ENCODE results near the gene MRPL34. TPM values are rescaled to one million over a fixed set of nuclear protein-coding genes. Genes with fewer than 3 reads are reported as not detected.
A peak's percentile ranks its signal among the peaks of the same experiment; 100 is the strongest.

MRPL34 gene
- total and polyA plus RNA-seq, 2 experiments from 2014 or later, result 23.0 to 78.8 TPM

DNA sequence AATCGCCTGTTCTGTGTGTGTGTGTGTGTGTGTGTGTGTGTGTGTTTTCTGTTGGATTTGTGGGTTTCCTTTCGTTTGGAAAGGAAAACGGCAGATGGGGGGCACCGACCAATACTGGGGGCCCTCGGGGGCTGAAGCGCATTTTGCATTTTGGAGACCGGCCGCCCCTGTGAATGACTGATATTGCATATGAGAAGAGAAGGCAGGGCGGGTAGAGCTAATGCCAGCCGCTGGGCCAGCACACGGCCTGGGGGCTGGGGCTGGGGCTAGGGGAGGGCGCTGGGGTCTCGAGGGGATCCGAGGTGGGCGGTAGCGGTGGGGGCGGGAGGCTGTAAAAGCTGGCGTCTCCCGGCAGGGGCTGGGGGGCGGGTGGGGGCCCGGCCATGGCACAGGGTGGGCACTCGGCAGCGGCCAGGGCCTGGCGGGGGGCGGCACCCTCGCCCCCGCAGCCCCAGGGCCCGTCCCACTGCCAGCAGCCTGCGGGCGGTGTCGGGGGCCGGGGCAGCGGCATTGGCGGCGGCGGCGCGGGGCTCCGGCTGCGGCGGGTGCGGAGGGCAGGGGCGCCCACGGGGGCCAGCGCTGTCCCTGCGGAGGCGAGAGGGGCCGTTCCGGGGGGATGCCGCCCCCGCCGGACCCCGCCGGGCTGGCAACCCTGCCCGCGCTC, 17.8 kb downstream of the MRPL34 start:
- Histone ChIP-seq H3F3A (ENCODE audit: insufficient read depth) (0 out of 2 replicates have a peak, but pooled peaks cover 12% of the 10 kb centered on the region), H3K4me1 (ENCODE audit: insufficient read depth) (no peaks in the 10 kb centered on the region), H2AFZ (no peak overlapping the region), H3K9ac (no peak overlapping the region), H3K4me2 (ENCODE audit: unreplicated experiment) (peak overlapping the region; percentile 0), H3K36me3 (ENCODE audit: low read depth) (no peaks in the 10 kb centered on the region), H3K4me3 (no peak overlapping the region), H3K27ac (no peak overlapping the region), H3K27me3 (replicated peaks; ENCODE audit: insufficient read depth) (no peaks in the 10 kb centered on the region), H3K9me2 (ENCODE audit: insufficient read depth) (no peaks in the 10 kb centered on the region), H4K20me1 (ENCODE audit: insufficient read depth) (no peaks in the 10 kb centered on the region), H3K79me2 (ENCODE audit: insufficient read depth) (no peaks in the 10 kb centered on the region), H3K9me3 (ENCODE audit: low read depth) (no peaks in the 10 kb centered on the region)
- 64 to 78% methylated on average over 10 to 56 of the region's 56 CpGs for WGBS, 2 experiments (ENCODE audit: low coverage in 1 of 2, low lambda C conversion rate in 2 of 2, missing lambda C conversion rate in 2 of 2)
- in situ Hi-C loops (cut with MboI), result no loop called here
- DNase-seq, result no peak
- TF ChIP-seq EZH2phosphoT487 (IDR thresholded peaks at IDR 0.05; ENCODE audit: insufficient read depth, low read depth) (no peak), EZH2 (IDR thresholded peaks at IDR 0.05; ENCODE audit: insufficient read depth, poor library complexity, severe bottlenecking) (no peak)

DNA sequence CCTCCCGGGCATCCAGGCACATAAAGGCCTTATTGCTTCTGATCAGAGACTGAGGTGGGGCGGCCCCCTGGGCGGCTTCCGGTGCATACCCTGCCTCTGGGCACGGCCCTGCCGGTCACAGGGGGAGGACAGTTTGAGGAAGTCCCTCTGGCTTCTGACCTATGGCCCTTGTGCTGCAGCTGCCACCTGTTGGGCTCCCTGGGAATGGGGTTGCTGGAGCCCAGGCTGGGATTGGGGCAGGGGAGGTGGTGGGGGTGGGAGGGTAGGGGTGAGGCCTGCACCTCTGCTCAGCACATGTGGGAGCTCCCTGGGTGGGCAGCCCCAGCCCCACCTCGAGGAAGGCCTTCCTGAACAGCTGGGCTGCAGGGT, 18.3 kb downstream of the MRPL34 start:
- H3K36me3 ChIP-seq (ENCODE audit: low read depth), result no peaks in the 10 kb centered on the region
- no peaks in the 10 kb centered on the region for H3K4me1 ChIP-seq (ENCODE audit: insufficient read depth)
- H3K79me2 ChIP-seq (ENCODE audit: insufficient read depth), result no peaks in the 10 kb centered on the region
- TF ChIP-seq EZH2phosphoT487 (IDR thresholded peaks at IDR 0.05; ENCODE audit: insufficient read depth, low read depth), result no peak
- no peak for TF ChIP-seq EZH2 (IDR thresholded peaks at IDR 0.05; ENCODE audit: insufficient read depth, poor library complexity, severe bottlenecking)
- no peaks in the 10 kb centered on the region for H3K9me2 ChIP-seq (ENCODE audit: insufficient read depth)
- H3K27ac ChIP-seq, result no peak overlapping the region
- DNase-seq, result no peak
- no peaks in the 10 kb centered on the region for H4K20me1 ChIP-seq (ENCODE audit: insufficient read depth)
- no peak overlapping the region for H3K9ac ChIP-seq
- H3K9me3 ChIP-seq (ENCODE audit: low read depth), result no peaks in the 10 kb centered on the region
- WGBS, 2 experiments (ENCODE audit: low coverage in 1 of 2, low lambda C conversion rate in 2 of 2, missing lambda C conversion rate in 2 of 2), result 27 to 63% methylated on average over 6 to 7 of the region's 7 CpGs
- H3K4me3 ChIP-seq, result no peak overlapping the region
- H3K27me3 ChIP-seq (replicated peaks; ENCODE audit: insufficient read depth), result no peaks in the 10 kb centered on the region
- H3K4me2 ChIP-seq (ENCODE audit: unreplicated experiment), result no peak overlapping the region
- H3F3A ChIP-seq (ENCODE audit: insufficient read depth), result 0 out of 2 replicates have a peak, but pooled peaks cover 12% of the 10 kb centered on the region
- H2AFZ ChIP-seq, result no peak overlapping the region
- in situ Hi-C loops (cut with MboI), result no loop called here

DNA sequence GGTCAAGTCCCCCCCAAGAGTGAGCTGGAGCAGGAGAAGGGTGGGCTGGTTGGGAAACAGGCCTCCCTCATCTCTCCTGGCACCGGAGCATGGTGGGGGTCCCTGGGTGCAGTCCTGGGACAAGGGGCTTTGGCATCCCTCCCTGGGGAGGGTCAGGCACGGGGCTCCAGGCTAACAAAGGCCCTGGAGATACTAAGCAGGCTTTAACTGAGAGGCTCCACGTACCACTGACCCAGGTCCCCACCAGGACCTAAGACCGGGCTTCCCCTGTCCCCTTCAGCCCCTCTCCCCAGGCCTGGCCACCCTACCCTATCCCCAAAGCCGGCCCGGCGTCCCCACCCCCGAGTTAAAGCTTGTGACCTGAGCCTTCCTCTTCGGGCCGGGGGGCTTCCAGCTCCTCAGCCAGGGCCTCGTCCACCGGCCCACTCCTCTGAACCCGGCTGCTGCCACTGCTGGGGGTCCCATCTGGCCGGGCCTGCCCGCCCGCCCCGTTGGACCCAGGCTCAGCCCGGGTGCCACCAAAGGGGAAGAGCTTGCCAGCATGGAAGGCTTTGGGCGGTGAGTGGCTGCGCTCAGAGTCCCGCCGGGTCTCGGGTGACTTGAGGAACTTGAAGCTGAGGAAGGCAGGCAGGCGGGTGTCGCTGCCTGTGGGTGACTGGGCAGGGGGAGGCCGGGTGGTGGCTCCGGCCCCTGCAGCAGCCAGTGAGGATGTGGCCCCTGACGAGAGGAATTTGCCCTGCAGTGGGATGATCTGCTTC, 18.9 kb downstream of the MRPL34 start:
- no peak for DNase-seq
- H3K9me2 ChIP-seq (ENCODE audit: insufficient read depth), result no peaks in the 10 kb centered on the region
- no peak overlapping the region for H2AFZ ChIP-seq
- no peaks in the 10 kb centered on the region for H4K20me1 ChIP-seq (ENCODE audit: insufficient read depth)
- in situ Hi-C loops (cut with MboI), result no loop called here
- H3K4me3 ChIP-seq, result no peak overlapping the region
- no peak overlapping the region for H3K9ac ChIP-seq
- no peak overlapping the region for H3K4me2 ChIP-seq (ENCODE audit: unreplicated experiment)
- H3K4me1 ChIP-seq (ENCODE audit: insufficient read depth), result no peaks in the 10 kb centered on the region
- no peaks in the 10 kb centered on the region for H3K79me2 ChIP-seq (ENCODE audit: insufficient read depth)
- TF ChIP-seq EZH2 (IDR thresholded peaks at IDR 0.05; ENCODE audit: insufficient read depth, poor library complexity, severe bottlenecking) (no peak), EZH2phosphoT487 (IDR thresholded peaks at IDR 0.05; ENCODE audit: insufficient read depth, low read depth) (no peak)
- no peaks in the 10 kb centered on the region for H3K36me3 ChIP-seq (ENCODE audit: low read depth)
- no peaks in the 10 kb centered on the region for H3K9me3 ChIP-seq (ENCODE audit: low read depth)
- 0 out of 2 replicates have a peak, but pooled peaks cover 12% of the 10 kb centered on the region for H3F3A ChIP-seq (ENCODE audit: insufficient read depth)
- H3K27me3 ChIP-seq (replicated peaks; ENCODE audit: insufficient read depth), result no peaks in the 10 kb centered on the region
- H3K27ac ChIP-seq, result no peak overlapping the region
- WGBS, 2 experiments (ENCODE audit: low coverage in 1 of 2, low lambda C conversion rate in 2 of 2, missing lambda C conversion rate in 2 of 2), result 85 to 88% methylated on average over 15 to 28 of the region's 28 CpGs

GRCh38 chr19:17325133-17325532, 19.5 kb downstream of the MRPL34 start:
- Histone ChIP-seq H3K36me3 (ENCODE audit: low read depth) (no peaks in the 10 kb centered on the region), H3K27ac (no peak overlapping the region)

More at GRCh38 chr19:17325133-17325532, 19.5 kb downstream of the MRPL34 start:
- Histone ChIP-seq H3K4me1 (ENCODE audit: insufficient read depth) (no peaks in the 10 kb centered on the region), H3K9ac (no peak overlapping the region), H3F3A (ENCODE audit: insufficient read depth) (0 out of 2 replicates have a peak, but pooled peaks cover 12% of the 10 kb centered on the region), H3K4me3 (no peak overlapping the region), H3K9me2 (ENCODE audit: insufficient read depth) (no peaks in the 10 kb centered on the region), H3K4me2 (ENCODE audit: unreplicated experiment) (no peak overlapping the region), H3K27me3 (replicated peaks; ENCODE audit: insufficient read depth) (no peaks in the 10 kb centered on the region), H2AFZ (no peak overlapping the region), H3K9me3 (ENCODE audit: low read depth) (no peaks in the 10 kb centered on the region), H4K20me1 (ENCODE audit: insufficient read depth) (no peaks in the 10 kb centered on the region), H3K79me2 (ENCODE audit: insufficient read depth) (no peaks in the 10 kb centered on the region)
- WGBS, 2 experiments (ENCODE audit: low coverage in 1 of 2, low lambda C conversion rate in 2 of 2, missing lambda C conversion rate in 2 of 2), result 91 to 97% methylated on average over 17 to 20 of the region's 20 CpGs
- in situ Hi-C loops (cut with MboI), result no loop called here
- no peak for DNase-seq
- TF ChIP-seq EZH2 (IDR thresholded peaks at IDR 0.05; ENCODE audit: insufficient read depth, poor library complexity, severe bottlenecking) (no peak), EZH2phosphoT487 (IDR thresholded peaks at IDR 0.05; ENCODE audit: insufficient read depth, low read depth) (no peak)
